Uterus (tissue), 4 donors: ENCODE measurements around the gene RGSL1. TPM values are rescaled to one million over a fixed set of nuclear protein-coding genes. Genes with fewer than 3 reads are reported as not detected.

Source experiments
- DNase-seq, 2 donors: peaks; one replicate each; pipeline ENCODE4 v3.0.0-alpha.2; 2019 to 2020
- H3K27ac ChIP-seq, 2 donors: fragments of 200-600 bp; sonication (generic); 1 replicate in 1 of 2; 2 replicates in 1 of 2; pipeline ENCODE4 v1.5.1; 2016 to 2018
- H3K27me3 ChIP-seq, 2 donors: fragments of 200-600 bp; sonication (generic); one replicate each; pipeline ENCODE4 v1.5.1; 2018 to 2019; ENCODE audit warnings: control low read depth in 1 of 2
- H3K36me3 ChIP-seq, 2 donors: fragments of 200-600 bp; sonication (generic); one replicate each; pipeline ENCODE4 v1.5.1; 2019; ENCODE audit warnings: control low read depth in 1 of 2
- H3K4me1 ChIP-seq, 2 donors: fragments of 200-600 bp; sonication (generic); one replicate each; pipeline ENCODE4 v1.5.1; 2018 to 2019; ENCODE audit warnings: control low read depth in 1 of 2
- H3K4me3 ChIP-seq, 2 donors: fragments of 200-600 bp; sonication (generic); 1 replicate in 1 of 2; 2 replicates in 1 of 2; pipeline ENCODE4 v1.5.1; 2018 to 2019; ENCODE audit warnings: mild to moderate bottlenecking in 1 of 2
- H3K9me3 ChIP-seq, 2 donors: fragments of 200-600 bp; sonication (generic); one replicate each; pipeline ENCODE4 v1.5.1; 2019; ENCODE audit warnings: control low read depth in 1 of 2
- CTCF ChIP-seq, 4 experiments: fragments of 200-600 bp in 2 of 4; fragments of 450-650 bp in 2 of 4; sonication (generic) in 2 of 4; IDR thresholded peaks; one replicate each; pipeline ENCODE4 v1.5.1; 2016 to 2019; ENCODE audit warnings: antibody characterized with exemption in 4 of 4, mild to moderate bottlenecking in 2 of 4, moderate library complexity in 1 of 4
- POLR2A ChIP-seq, 2 donors: fragments of 450-650 bp; IDR thresholded peaks; one replicate each; pipeline ENCODE4 v1.6.1; 2016; ENCODE audit warnings: antibody characterized with exemption in 2 of 2, mild to moderate bottlenecking in 1 of 2, moderate library complexity in 1 of 2
- intact Hi-C: fragments of 100-400 bp; cut with DNase I; formaldehyde crosslinking; loops from one replicate; pipeline ENCODE4 v1.15.1; 2023; ENCODE audit warnings: low total_unique reads
- small RNA-seq: library from RNA; depleted of rRNA; stranded (forward); fragments of <200 nt; gene quantifications from one replicate; pipeline ENCODE3, GENCODE V24; 2016
- total RNA-seq, 4 donors: library from RNA; depleted of rRNA in 3 of 4; stranded (reverse); fragments of >200 nt in 3 of 4; gene quantifications; one replicate each; pipeline versions ENCODE4 v1.1.0 to v1.2.4, GENCODE V29; 2014 to 2023
- donor health status: DM: yes; HTN: yes; CAD: no.

Gene RGSL1
- total RNA-seq, 4 donors from 2014 or later, result not detected

- H3K36me3 ChIP-seq, result no peaks in the 10 kb centered on the region
- intact Hi-C loops, result loop anchor here (5.0 kb wide), 1 partner anchor 178 kb away; no protein-coding TSS in a partner anchor
- H3K27ac ChIP-seq, result peak within 1 kb of the TSS; percentile 2 to 47
- TF ChIP-seq POLR2A (IDR thresholded peaks at IDR 0.05), result peak; percentile 74 to 84
- peak in 1 of 4 experiments; percentile 2 for TF ChIP-seq CTCF (IDR thresholded peaks at IDR 0.05)
- peak within 1 kb of the TSS; percentile 31 to 43 for H3K4me3 ChIP-seq
- H3K9me3 ChIP-seq, result no peaks in the 10 kb centered on the region
- H3K4me1 ChIP-seq, result peaks cover 0 to 4% of the 10 kb centered on the region in 2 donors
- no peaks in the 10 kb centered on the region for H3K27me3 ChIP-seq
- DNase-seq, result peak; percentile 90 to 92
Observed at GRCh38 chr1:182604175-182605164, 154.5 kb downstream of the RGSL1 start, which contains the start of gene RGS16. Gene RGS16 (minus strand): TSS chr1:182604389. CDS start chr1:182604259, 130 bp downstream.

- H3K4me1 ChIP-seq, result peaks cover 0 to 4% of the 10 kb centered on the region in 2 donors
- no peak overlapping the region for H3K4me3 ChIP-seq
- no peak overlapping the region for H3K27ac ChIP-seq
- H3K36me3 ChIP-seq, result no peaks in the 10 kb centered on the region
- intact Hi-C loops, result no loop called here
- no peaks in the 10 kb centered on the region for H3K9me3 ChIP-seq
- DNase-seq, result no peak
- TF ChIP-seq CTCF (IDR thresholded peaks at IDR 0.05), result no peak
- TF ChIP-seq POLR2A (IDR thresholded peaks at IDR 0.05), result no peak
- no peaks in the 10 kb centered on the region for H3K27me3 ChIP-seq
Observed at GRCh38 chr1:182607566-182607965, 157.6 kb downstream of the RGSL1 start.

GRCh38 chr1:182608236-182608635 is 158.3 kb downstream of the RGSL1 start:
- Histone ChIP-seq H3K4me1 (peaks cover 0 to 4% of the 10 kb centered on the region in 2 donors), H3K4me3 (no peak overlapping the region), H3K27ac (no peak overlapping the region), H3K36me3 (no peaks in the 10 kb centered on the region), H3K27me3 (no peaks in the 10 kb centered on the region), H3K9me3 (no peaks in the 10 kb centered on the region)
- no peak for DNase-seq
- TF ChIP-seq POLR2A (IDR thresholded peaks at IDR 0.05) (no peak), CTCF (IDR thresholded peaks at IDR 0.05) (no peak)
- intact Hi-C loops, result no loop called here

- H3K4me1 ChIP-seq, result peaks cover 0 to under 1% of the 10 kb centered on the region in 2 donors
- H3K27me3 ChIP-seq, result no peaks in the 10 kb centered on the region
- DNase-seq, result no peak
- H3K27ac ChIP-seq, result no peak overlapping the region
- H3K36me3 ChIP-seq, result no peaks in the 10 kb centered on the region
- intact Hi-C loops, result no loop called here
- TF ChIP-seq CTCF (IDR thresholded peaks at IDR 0.05) (no peak), POLR2A (IDR thresholded peaks at IDR 0.05) (no peak)
- no peak overlapping the region for H3K4me3 ChIP-seq
- H3K9me3 ChIP-seq, result no peaks in the 10 kb centered on the region
Observed at GRCh38 chr1:182608845-182609610, 159.1 kb downstream of the RGSL1 start.

Small RNAs within 50 kb of the gene (small RNA-seq; reads per million reads assigned to genes)
- gene RF00017, result not detected

Other genes with a start within 250 kb of the RGSL1 start
- 100 to 1,000 TPM; 379 to 565 (median 483) TPM for gene GLUL, start 58.4 kb upstream of the RGSL1 start, total RNA-seq
- gene TEDDM1, start 49.5 kb upstream of the RGSL1 start, total RNA-seq, result not detected
- 10 to 100 TPM in 1 of 4 donors, 1 to 10 TPM in 3; 4.1 to 13.4 (median 6.9) TPM for gene RNASEL, start 139.1 kb downstream of the RGSL1 start, total RNA-seq
- gene RGS16, start 154.2 kb downstream of the RGSL1 start, total RNA-seq, result 1 to 10 TPM in 3 of 4 donors, not detected in 1; 1.2 to 3.9 (median 3.5) TPM
- gene RGS8, start 234.4 kb downstream of the RGSL1 start, total RNA-seq, result not detected